Amniotic stem cell (primary cell): ENCODE data around the gene CPM.
"Not testable (repeated sequence)": the region's sequence is repeated elsewhere in the genome, so short reads cannot be mapped to it uniquely, and the experiment has no call there.

Source experiments
- DNase-seq: peaks from one replicate; lab custom pipeline; 2025; lab: John Stamatoyannopoulos, UW

The CPM gene

DNA sequence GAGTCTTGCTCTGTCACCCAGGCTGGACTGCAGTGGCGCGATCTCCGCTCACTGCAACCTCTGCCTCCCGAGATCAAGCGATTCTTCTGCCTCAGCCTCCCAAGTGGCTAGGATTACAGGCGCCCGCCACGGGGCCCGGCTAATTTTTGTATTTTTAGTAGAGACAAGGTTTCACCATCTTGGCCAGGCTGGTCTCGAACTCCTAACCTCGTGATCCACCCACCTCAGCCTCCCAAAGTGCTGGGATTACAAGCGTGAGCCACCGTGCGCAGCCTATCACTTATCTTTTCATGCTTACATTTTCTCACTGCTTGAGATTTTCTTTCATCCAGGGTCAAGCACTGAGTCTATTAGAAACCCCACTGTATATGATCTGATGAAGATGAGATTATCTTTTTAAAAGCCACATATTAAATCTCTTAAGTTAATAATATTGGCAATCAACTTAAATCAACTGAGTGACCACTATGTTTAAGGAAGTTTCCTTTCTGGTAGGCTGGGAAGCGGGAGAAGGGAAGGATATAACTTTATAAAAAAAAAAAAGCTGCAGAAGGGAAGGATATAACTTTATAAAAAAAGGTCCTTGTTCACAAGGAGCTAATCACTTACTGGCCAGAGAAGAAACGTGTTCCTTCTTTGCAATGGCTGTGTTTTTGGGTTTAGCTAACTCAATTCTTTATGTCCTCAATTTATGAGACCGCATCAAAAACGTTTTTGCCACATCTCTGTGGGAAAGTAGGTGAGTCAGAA is 126.3 kb downstream of the CPM start:
- DNase-seq: no peak

DNA sequence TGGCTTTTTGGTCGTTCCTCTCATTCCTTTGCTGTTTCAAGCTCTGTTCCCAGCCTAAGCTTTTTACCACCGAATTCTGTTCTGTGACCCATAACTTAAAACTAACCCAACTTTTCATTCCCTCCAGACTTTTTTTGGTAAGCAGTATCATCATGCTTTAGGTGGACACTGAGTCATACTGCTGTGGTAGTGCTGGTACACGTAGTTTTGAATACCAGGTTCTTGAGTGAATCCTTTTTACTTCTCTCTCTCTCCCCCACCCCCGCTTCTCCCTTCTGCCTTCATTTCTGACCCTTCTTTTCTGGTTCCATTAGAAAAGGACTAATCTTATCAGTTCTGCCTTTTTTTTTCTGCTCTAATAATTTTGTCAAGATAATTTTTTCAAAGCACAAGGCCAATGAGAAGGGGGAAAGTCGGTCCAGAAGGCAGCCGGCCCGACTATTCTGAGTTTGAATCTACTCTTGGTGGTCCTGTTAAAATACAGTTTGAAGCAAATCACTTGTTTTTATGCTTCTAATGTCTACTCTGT is 127.3 kb downstream of the CPM start:
- DNase-seq: no peak

DNA sequence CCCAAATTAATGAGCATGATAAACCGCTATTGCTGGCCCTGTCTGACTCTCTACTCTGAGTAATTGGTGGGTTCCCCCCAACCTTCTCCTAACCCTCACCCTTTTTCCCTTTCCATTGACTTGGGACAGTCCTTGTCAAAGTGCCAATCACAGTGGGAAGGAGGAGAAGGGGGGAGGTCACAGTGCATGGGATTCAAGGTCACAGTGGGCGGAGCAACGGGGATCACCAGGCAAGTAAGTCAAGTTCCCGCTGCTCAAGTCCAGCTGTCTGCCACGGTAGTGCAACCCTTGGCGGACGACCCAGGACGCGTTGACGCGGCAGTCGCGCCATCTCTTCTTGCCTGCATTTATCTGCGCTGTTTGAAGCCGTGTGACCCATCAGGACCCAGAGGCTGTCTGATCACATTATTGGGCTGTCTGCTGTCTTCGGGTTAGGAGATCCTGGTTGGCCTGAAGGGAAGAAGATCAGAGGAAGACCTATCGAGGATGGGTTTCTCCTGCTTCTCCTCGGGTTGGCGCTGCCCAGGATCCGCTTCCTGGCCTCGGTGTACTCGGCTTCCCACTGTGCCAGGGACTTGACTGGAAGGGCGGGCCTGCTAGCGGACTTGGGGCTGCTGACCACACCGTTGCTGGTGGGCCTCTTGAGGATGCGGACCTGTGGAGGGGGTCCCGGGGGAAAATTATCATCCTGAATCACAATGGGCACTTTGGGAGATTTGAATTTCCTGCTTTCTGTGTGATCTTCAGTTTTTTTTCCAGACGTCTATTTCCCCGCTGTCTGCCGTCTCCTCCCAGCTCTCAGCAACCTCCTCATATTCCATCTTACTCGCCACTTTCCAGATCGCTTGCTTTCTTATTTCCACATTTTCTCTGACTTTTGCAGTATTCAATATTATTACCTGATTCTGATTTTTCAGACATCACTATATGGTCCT is 128.0 kb downstream of the CPM start:
- DNase-seq: no peak

DNA sequence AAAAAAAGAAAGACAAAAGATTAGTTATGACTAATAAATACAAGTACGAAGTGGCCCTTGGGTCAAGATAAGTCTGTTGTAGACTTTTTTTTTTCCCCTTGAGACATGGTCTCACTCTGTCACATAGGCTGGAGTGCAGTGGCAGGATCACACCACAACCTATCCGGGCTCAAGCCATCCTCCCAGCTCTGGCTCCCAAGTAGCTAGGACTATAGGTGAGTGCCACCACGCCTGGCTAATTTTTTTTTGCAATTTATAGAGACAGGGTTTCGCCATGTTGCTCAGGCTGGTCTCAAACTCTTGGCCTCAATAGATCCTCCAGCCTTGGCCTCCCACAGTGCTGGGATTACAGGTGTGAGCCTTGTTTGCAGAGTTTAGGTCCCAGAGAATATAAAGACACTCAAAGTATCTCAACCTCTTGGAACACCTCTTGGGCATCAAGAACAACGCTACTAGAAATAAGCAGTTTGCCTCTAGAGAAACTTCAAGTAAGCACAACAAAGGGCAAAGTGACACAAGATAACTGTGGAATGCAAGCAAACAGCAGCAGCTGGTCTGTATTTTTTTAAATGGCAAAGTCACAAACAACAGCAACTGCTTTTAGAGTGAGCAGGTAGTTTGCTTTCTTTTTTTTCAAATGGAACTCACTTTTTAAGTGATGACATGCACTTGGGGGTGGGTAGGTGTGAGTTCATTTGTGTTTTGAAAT is 128.9 kb downstream of the CPM start:
- DNase-seq: no peak

DNA sequence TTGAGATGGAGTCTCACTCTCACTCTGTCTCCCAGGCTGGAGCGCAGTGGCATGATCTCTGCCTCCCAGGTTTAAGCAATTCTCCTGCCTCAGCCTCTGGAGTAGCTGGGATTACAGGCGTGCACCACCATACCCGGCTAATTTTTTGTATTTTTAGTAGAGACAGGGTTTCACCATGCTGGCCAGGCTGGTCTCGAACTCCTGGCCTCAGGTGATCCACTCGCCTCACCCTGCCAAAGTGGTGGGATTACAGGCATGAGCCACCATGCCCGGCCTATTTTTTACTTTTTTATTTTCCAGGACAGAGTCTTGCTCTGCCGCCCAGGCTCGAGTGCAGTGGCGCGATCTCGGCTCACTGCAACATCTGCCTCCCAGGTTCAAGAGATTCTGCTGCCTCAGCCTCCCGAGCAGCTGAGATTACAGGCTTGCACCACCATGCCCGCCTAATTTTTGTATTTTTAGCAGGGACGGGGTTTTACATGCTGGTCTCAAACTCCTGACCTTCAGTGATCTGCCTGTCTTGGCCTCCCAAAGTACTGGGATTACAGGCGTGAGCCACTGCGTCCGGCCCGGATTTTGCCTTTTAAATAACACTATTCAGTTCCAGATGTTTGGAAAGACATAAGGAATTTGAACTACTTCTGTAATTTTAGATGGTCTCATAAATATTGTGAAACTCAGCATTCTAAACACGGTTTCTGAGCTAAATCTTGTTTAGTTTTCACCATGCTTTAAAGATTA is 129.9 kb downstream of the CPM start:
- DNase-seq: not testable (repeated sequence)

DNA sequence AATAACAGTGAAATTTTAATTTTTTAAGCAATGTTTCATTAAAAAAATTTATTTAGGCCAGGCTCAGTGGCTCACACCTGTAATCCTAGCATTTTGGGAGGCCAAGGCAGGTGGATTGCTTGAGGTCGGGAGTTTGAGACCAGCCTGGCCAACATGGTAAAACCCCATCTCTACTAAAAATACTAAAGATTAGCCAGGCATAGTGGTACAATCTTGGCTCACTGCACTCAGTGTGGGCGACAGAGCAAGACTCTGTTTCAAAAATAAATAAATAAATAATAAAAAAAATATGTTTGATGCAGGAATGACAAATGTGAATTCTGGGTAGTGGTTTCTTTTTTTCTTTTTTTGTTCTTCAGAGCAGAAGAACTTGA is 130.6 kb downstream of the CPM start:
- DNase-seq: not testable (repeated sequence)
